Endothelial cell of umbilical vein (primary cell): ENCODE results near the gene TLCD3B. TPM values are rescaled to one million over a fixed set of nuclear protein-coding genes. Genes with fewer than 3 reads are reported as not detected.

ENCODE experiments used
- BruUV-seq: library from RNA; stranded (reverse); fragments of 400-500 nt; replicated peaks from 2 replicates; lab custom pipeline; 2021; lab: Mats Ljungman, UMichigan
- CTCF ChIA-PET: fragments of 300-600, 350-600 bp; sonication (Branson Sonifier 250); formaldehyde crosslinking; loops from one replicate; lab custom pipeline; 2021; ENCODE audit warnings: antibody characterized with exemption, inconsistent platforms; lab: Charles Lee
- POLR2A ChIA-PET: fragments of 300-600, 350-600 bp; sonication (Branson Sonifier 250); formaldehyde crosslinking; loops from one replicate; lab custom pipeline; 2021; ENCODE audit warnings: antibody characterized with exemption, inconsistent platforms; lab: Charles Lee
- DNase-seq: peaks from one replicate; pipeline ENCODE4 v3.0.0-alpha.2; 2011; ENCODE audit warnings: low read depth, low spot score
- FAIRE-seq: peaks from 2 replicates; lab custom pipeline; 2011; peaks lifted over from hg19 to GRCh38; lab: Jason Lieb, UNC
- H2AFZ ChIP-seq: 2 replicates; pipeline ENCODE4 v1.6.0; 2012; ENCODE audit warnings: low read depth, low read length, control low read depth, inconsistent platforms
- H3K27ac ChIP-seq: 2 replicates; pipeline ENCODE4 v1.5.1; 2011; ENCODE audit warnings: low read depth, mild to moderate bottlenecking, control low read depth, low read length, moderate library complexity; ENCODE audit not compliant: insufficient read depth
- H3K27me3 ChIP-seq, 2 experiments: 2 replicates each; pipeline versions ENCODE4 v1.6.0 to v1.6.1; 2011; ENCODE audit warnings: low read length in 2 of 2, mixed read lengths in 1 of 2; ENCODE audit not compliant: control insufficient read depth in 2 of 2, insufficient read depth in 2 of 2
- H3K36me3 ChIP-seq, 2 experiments: 2 replicates in 1 of 2; 3 replicates in 1 of 2; pipeline ENCODE4 v1.5.1; 2011; ENCODE audit warnings: low read length in 2 of 2, mild to moderate bottlenecking in 1 of 2, moderate library complexity in 1 of 2; ENCODE audit not compliant: control insufficient read depth in 2 of 2, insufficient read depth in 2 of 2; ENCODE audit errors: extremely low read depth in 1 of 2
- H3K4me1 ChIP-seq: 3 replicates; pipeline ENCODE4 v1.5.1; 2011; ENCODE audit warnings: mild to moderate bottlenecking, low read length; ENCODE audit not compliant: control insufficient read depth, insufficient read depth; ENCODE audit errors: extremely low read depth
- H3K4me2 ChIP-seq: 2 replicates; pipeline ENCODE4 v1.6.1; 2011; ENCODE audit warnings: low read length, control low read depth, mixed read lengths; ENCODE audit not compliant: insufficient read depth
- H3K4me3 ChIP-seq, 3 experiments: fragments of 200-600 bp in 1 of 3; sonication (generic), shearing (Covaris generic) in 1 of 3; replicated peaks in 1 of 3; 2 replicates each; pipeline ENCODE4 v1.5.1; 2011 to 2016; ENCODE audit warnings: control low read depth in 3 of 3, low read length in 3 of 3, mild to moderate bottlenecking in 2 of 3, inconsistent platforms in 1 of 3, low read depth in 1 of 3, moderate library complexity in 1 of 3; ENCODE audit not compliant: insufficient read depth in 1 of 3
- H3K79me2 ChIP-seq: 2 replicates; pipeline ENCODE4 v1.6.0; 2012; ENCODE audit warnings: low read length, inconsistent platforms; ENCODE audit not compliant: control insufficient read depth, insufficient read depth
- H3K9ac ChIP-seq: replicated peaks from 2 replicates; pipeline ENCODE3; 2011; ENCODE audit warnings: low read length, control low read depth; ENCODE audit not compliant: insufficient read depth; ENCODE audit errors: extremely low read depth
- H3K9me1 ChIP-seq: replicated peaks from 3 replicates; pipeline ENCODE4 v1.6.0; 2011; ENCODE audit warnings: mild to moderate bottlenecking, low read length; ENCODE audit not compliant: control insufficient read depth, insufficient read depth; ENCODE audit errors: extremely low read depth
- H3K9me3 ChIP-seq: replicated peaks from 2 replicates; pipeline ENCODE4 v1.5.1; 2012; ENCODE audit warnings: low read length, inconsistent platforms; ENCODE audit not compliant: control insufficient read depth, insufficient read depth
- H4K20me1 ChIP-seq: replicated peaks from 2 replicates; pipeline ENCODE3; 2011; ENCODE audit warnings: mild to moderate bottlenecking, low read length; ENCODE audit not compliant: control insufficient read depth, insufficient read depth; ENCODE audit errors: extremely low read depth
- FOS ChIP-seq: IDR thresholded peaks from 2 replicates; pipeline ENCODE4 v1.6.1; 2011; ENCODE audit warnings: mild to moderate bottlenecking, low read length, moderate library complexity, borderline replicate concordance; ENCODE audit not compliant: insufficient read depth
- dilution Hi-C: fragments of 300-500 bp; cut with MboI; formaldehyde crosslinking; loops from one replicate; pipeline ENCODE4 v1.15.0; 2019; ENCODE audit warnings: low sequenced_read_pairs; ENCODE audit not compliant: extremely low pct_ligation_motif_present
- intact Hi-C: fragments of 100-400 bp; cut with micrococcal nuclease; formaldehyde crosslinking; loops from one replicate; pipeline ENCODE4 v1.10.0; 2022
- polyA plus RNA-seq, 4 experiments: library from polyadenylated mRNA; depleted of rRNA in 3 of 4; stranded (reverse) in 3 of 4; unstranded in 1 of 4; fragments of >200 nt; gene quantifications; 2 replicates each; pipeline versions ENCODE4 v1.2.1 to v1.2.3, GENCODE V29; 2011 to 2012; ENCODE audit warnings: missing spikeins in 1 of 4
- total RNA-seq: library from RNA; stranded (reverse); gene quantifications from 2 replicates; pipeline ENCODE4 v1.2.3, GENCODE V29; 2021

Gene TLCD3B
- total and polyA plus RNA-seq, 2 donors (not counting 3 experiments of a cell fraction or from before 2014, with no cell fraction given), result 0.37 to 0.86 TPM

GRCh38 chr16:29975134-29975538 is 55.9 kb downstream of the TLCD3B start:
- dilution Hi-C loops, result no loop called here
- peaks cover 18 to 30% of the 10 kb centered on the region in 2 experiments for H3K36me3 ChIP-seq
- peak overlapping the region; percentile 98 for H3K4me2 ChIP-seq
- DNase-seq, result no peak
- peak overlapping the region; percentile 93 for H3K9ac ChIP-seq
- peak overlapping the region; percentile 79 to 95 (median 94) for H3K4me3 ChIP-seq
- ChIA-PET POLR2A (interaction anchor here (0.5 kb wide), 1 partner anchor 1354 kb away, joined by 3 read pairs; no protein-coding TSS in a partner anchor), CTCF (interaction anchor here (1.1 to 2.8 kb wide), 7 partner anchors 14 to 167 kb away, joined by 3 to 14 read pairs (median 4); partner anchors contain the start of genes INO80E and TMEM219)
- no peak for TF ChIP-seq FOS
- H3K9me1 ChIP-seq, result no peaks in the 10 kb centered on the region
- H3K79me2 ChIP-seq, result peaks cover 62% of the 10 kb centered on the region
- H3K4me1 ChIP-seq, result peaks cover 44% of the 10 kb centered on the region
- H3K9me3 ChIP-seq, result no peaks in the 10 kb centered on the region
- no peaks in the 10 kb centered on the region for H3K27me3 ChIP-seq
- intact Hi-C loops, result loop anchor here (5.0 kb wide), 1 partner anchor 183 kb away; the partner anchor contains the start of gene KIF22
- TSS peak; percentile 80 for BruUV-seq
- no peak overlapping the region for H2AFZ ChIP-seq
- FAIRE-seq, result peak; percentile 47
- peak overlapping the region; percentile 81 for H3K27ac ChIP-seq
- no peaks in the 10 kb centered on the region for H4K20me1 ChIP-seq

Other genes starting within 250 kb of the TLCD3B start
- gene KIF22, start 240.5 kb downstream of the TLCD3B start, total RNA-seq, result 82.3 and 90.0 TPM in 2 replicates
- gene KIF22, start 240.5 kb downstream of the TLCD3B start, polyA plus RNA-seq, result 67.3 and 67.9 TPM in 2 replicates
- 311 TPM in 2 replicates for gene MAZ, start 224.7 kb downstream of the TLCD3B start, total RNA-seq
- gene MAZ, start 224.7 kb downstream of the TLCD3B start, polyA plus RNA-seq, result 165 and 212 TPM in 2 replicates
- 2.3 and 3.3 TPM in 2 replicates for gene PRRT2, start 219.1 kb downstream of the TLCD3B start, total RNA-seq
- gene PRRT2, start 219.1 kb downstream of the TLCD3B start, polyA plus RNA-seq, result 3.3 and 3.4 TPM in 2 replicates
- gene PAGR1, start 215.1 kb downstream of the TLCD3B start, total RNA-seq, result 24.2 and 26.3 TPM in 2 replicates
- gene PAGR1, start 215.1 kb downstream of the TLCD3B start, polyA plus RNA-seq, result 13.0 and 15.9 TPM in 2 replicates
- 116 and 118 TPM in 2 replicates for gene MVP, start 210.8 kb downstream of the TLCD3B start, total RNA-seq
- 47.0 and 49.8 TPM in 2 replicates for gene MVP, start 210.8 kb downstream of the TLCD3B start, polyA plus RNA-seq
- gene CDIPT, start 168.0 kb downstream of the TLCD3B start, total RNA-seq, result 67.3 and 68.7 TPM in 2 replicates
- gene CDIPT, start 168.0 kb downstream of the TLCD3B start, polyA plus RNA-seq, result 161 and 179 TPM in 2 replicates
- 2.4 and 2.5 TPM in 2 replicates for gene SEZ6L2, start 131.7 kb downstream of the TLCD3B start, total RNA-seq
- gene SEZ6L2, start 131.7 kb downstream of the TLCD3B start, polyA plus RNA-seq, result 4.5 and 5.6 TPM in 2 replicates
- gene ASPHD1, start 130.8 kb downstream of the TLCD3B start, total RNA-seq, result 0.88 and 1.2 TPM in 2 replicates
- 0.90 and 1.1 TPM in 2 replicates for gene ASPHD1, start 130.8 kb downstream of the TLCD3B start, polyA plus RNA-seq
- gene KCTD13, start 105.0 kb downstream of the TLCD3B start, total RNA-seq, result 21.0 and 24.2 TPM in 2 replicates
- 22.6 and 25.0 TPM in 2 replicates for gene KCTD13, start 105.0 kb downstream of the TLCD3B start, polyA plus RNA-seq
- gene TMEM219, start 69.2 kb downstream of the TLCD3B start, total RNA-seq, result 99.4 and 110 TPM in 2 replicates
- 182 and 201 TPM in 2 replicates for gene TMEM219, start 69.2 kb downstream of the TLCD3B start, polyA plus RNA-seq
- gene TAOK2, start 57.4 kb downstream of the TLCD3B start, total RNA-seq, result 112 and 114 TPM in 2 replicates
- 52.8 and 57.5 TPM in 2 replicates for gene TAOK2, start 57.4 kb downstream of the TLCD3B start, polyA plus RNA-seq
- 8.6 and 8.7 TPM in 2 replicates for gene HIRIP3, start 35.7 kb downstream of the TLCD3B start, total RNA-seq
- gene HIRIP3, start 35.7 kb downstream of the TLCD3B start, polyA plus RNA-seq, result 6.7 and 7.2 TPM in 2 replicates
- 76.4 and 84.1 TPM in 2 replicates for gene INO80E, start 35.0 kb downstream of the TLCD3B start, total RNA-seq
- 41.7 and 42.7 TPM in 2 replicates for gene INO80E, start 35.0 kb downstream of the TLCD3B start, polyA plus RNA-seq
- gene DOC2A, start 20.2 kb downstream of the TLCD3B start, total RNA-seq, result 0.58 and 0.60 TPM in 2 replicates
- 0.63 and 1.1 TPM in 2 replicates for gene DOC2A, start 20.2 kb downstream of the TLCD3B start, polyA plus RNA-seq
- not detected in 2 replicates for gene C16orf92, start 8.1 kb downstream of the TLCD3B start, total RNA-seq
- gene C16orf92, start 8.1 kb downstream of the TLCD3B start, polyA plus RNA-seq, result not detected in 2 replicates
- gene ALDOA, start 34.5 kb upstream of the TLCD3B start, total RNA-seq, result 1,029 and 1,114 TPM in 2 replicates
- 871 and 972 TPM in 2 replicates for gene ALDOA, start 34.5 kb upstream of the TLCD3B start, polyA plus RNA-seq
- gene PPP4C, start 44.7 kb upstream of the TLCD3B start, total RNA-seq, result 159 and 167 TPM in 2 replicates
- gene PPP4C, start 44.7 kb upstream of the TLCD3B start, polyA plus RNA-seq, result 327 and 378 TPM in 2 replicates
- 0.42 and 0.60 TPM in 2 replicates for gene TBX6, start 60.7 kb upstream of the TLCD3B start, total RNA-seq
- 0.30 and 0.40 TPM in 2 replicates for gene TBX6, start 60.7 kb upstream of the TLCD3B start, polyA plus RNA-seq
- 46.1 and 47.6 TPM in 2 replicates for gene YPEL3, start 64.9 kb upstream of the TLCD3B start, total RNA-seq
- gene YPEL3, start 64.9 kb upstream of the TLCD3B start, polyA plus RNA-seq, result 78.0 and 89.7 TPM in 2 replicates
- 17.9 and 18.6 TPM in 2 replicates for gene GDPD3, start 82.3 kb upstream of the TLCD3B start, total RNA-seq
- gene GDPD3, start 82.3 kb upstream of the TLCD3B start, polyA plus RNA-seq, result 7.8 and 8.0 TPM in 2 replicates
- 138 and 143 TPM in 2 replicates for gene MAPK3, start 91.9 kb upstream of the TLCD3B start, total RNA-seq
- 294 and 337 TPM in 2 replicates for gene MAPK3, start 91.9 kb upstream of the TLCD3B start, polyA plus RNA-seq
- 6.1 and 6.6 TPM in 2 replicates for gene CORO1A, start 152.3 kb upstream of the TLCD3B start, total RNA-seq
- gene CORO1A, start 152.3 kb upstream of the TLCD3B start, polyA plus RNA-seq, result 4.7 and 6.4 TPM in 2 replicates
- gene BOLA2B, start 162.4 kb upstream of the TLCD3B start, total RNA-seq, result 161 and 173 TPM in 2 replicates
- 310 and 354 TPM in 2 replicates for gene BOLA2B, start 162.4 kb upstream of the TLCD3B start, polyA plus RNA-seq
- 30.9 and 77.9 TPM in 2 replicates for gene SLX1A, start 162.6 kb upstream of the TLCD3B start, total RNA-seq
- gene SLX1A, start 162.6 kb upstream of the TLCD3B start, polyA plus RNA-seq, result 28.9 and 29.8 TPM in 2 replicates
- gene SULT1A3, start 168.0 kb upstream of the TLCD3B start, total RNA-seq, result 12.2 and 18.1 TPM in 2 replicates
- 4.8 and 5.1 TPM in 2 replicates for gene SULT1A3, start 168.0 kb upstream of the TLCD3B start, polyA plus RNA-seq
- gene NPIPB13, start 217.2 kb upstream of the TLCD3B start, total RNA-seq, result 19.3 and 23.5 TPM in 2 replicates
- gene NPIPB13, start 217.2 kb upstream of the TLCD3B start, polyA plus RNA-seq, result 4.4 and 7.8 TPM in 2 replicates